Stimulated activated CD8-positive, alpha-beta memory T cell treated with anti-CD3 and anti-CD28 coated beads, Interleukin-15, amount 100 ng/mL, for 4 hours (primary cell): ENCODE measurements around the gene LDLRAD4.

Source experiments
- DNase-seq, 2 donors: peaks; one replicate each; pipeline ENCODE4 v3.0.0-alpha.2; 2020; ENCODE audit warnings: low read depth in 2 of 2

LDLRAD4 gene

GRCh38 chr18:13382954-13383827 is 164.6 kb downstream of the LDLRAD4 start:
- DNase-seq, result no peak

- DNase-seq, result no peak
Observed at GRCh38 chr18:13386891-13387801, 168.6 kb downstream of the LDLRAD4 start.

- DNase-seq, result no peak
Observed at GRCh38 chr18:13387855-13388548, 169.4 kb downstream of the LDLRAD4 start.

- DNase-seq, result no peak
Observed at GRCh38 chr18:13388586-13389490, 170.3 kb downstream of the LDLRAD4 start.

GRCh38 chr18:13389491-13390131 is 171.1 kb downstream of the LDLRAD4 start:
- DNase-seq, result no peak

GRCh38 chr18:13390196-13390595 is 171.6 kb downstream of the LDLRAD4 start:
- no peak for DNase-seq

- no peak for DNase-seq
Observed at GRCh38 chr18:13390711-13391110, 172.2 kb downstream of the LDLRAD4 start.

GRCh38 chr18:13392029-13392750 is 173.6 kb downstream of the LDLRAD4 start:
- DNase-seq, result no peak

- no peak for DNase-seq
Observed at GRCh38 chr18:13392899-13393298, 174.3 kb downstream of the LDLRAD4 start.

GRCh38 chr18:13393338-13393737 is 174.8 kb downstream of the LDLRAD4 start:
- no peak for DNase-seq

GRCh38 chr18:13394801-13395200 is 176.2 kb downstream of the LDLRAD4 start:
- DNase-seq, result no peak

GRCh38 chr18:13395577-13395976 is 177.0 kb downstream of the LDLRAD4 start:
- DNase-seq, result no peak

GRCh38 chr18:13397504-13398163 is 179.1 kb downstream of the LDLRAD4 start:
- DNase-seq, result no peak

- DNase-seq, result no peak
Observed at GRCh38 chr18:13398631-13399030, 180.1 kb downstream of the LDLRAD4 start.

- no peak for DNase-seq
Observed at GRCh38 chr18:13399511-13399910, 181.0 kb downstream of the LDLRAD4 start.

GRCh38 chr18:13400636-13401315 is 182.2 kb downstream of the LDLRAD4 start:
- DNase-seq, result no peak

GRCh38 chr18:13401404-13401803 is 182.8 kb downstream of the LDLRAD4 start:
- DNase-seq, result no peak

- DNase-seq, result no peak
Observed at GRCh38 chr18:13401826-13402225, 183.3 kb downstream of the LDLRAD4 start.
